HCT116 (cell line): ENCODE measurements around the gene DCAF15. TPM values are rescaled to one million over a fixed set of nuclear protein-coding genes. Genes with fewer than 3 reads are reported as not detected.

ENCODE experiments used
- ATAC-seq: fragments of 200-7000 bp; cut with Tn5 transposase; 2 replicates; pipeline ENCODE4 v1.9.1; 2020; ENCODE audit warnings: mild to moderate bottlenecking, moderate library complexity
- BruUV-seq: library from RNA; stranded (reverse); fragments of 400-500 nt; replicated peaks from 2 replicates; lab custom pipeline; 2021; lab: Mats Ljungman, UMichigan
- CTCF ChIA-PET: fragments of 300-600 bp; sonication (Branson Sonifier 250); formaldehyde crosslinking; loops from one replicate; lab custom pipeline; 2021; ENCODE audit warnings: antibody characterized with exemption; lab: Charles Lee
- POLR2A ChIA-PET: fragments of 300-600, 350-600 bp; sonication (Branson Sonifier 250); formaldehyde crosslinking; loops from one replicate; lab custom pipeline; 2021; ENCODE audit warnings: antibody characterized with exemption; lab: Charles Lee
- RAD21 ChIA-PET, 2 experiments: fragments of 300-600 bp; sonication (Branson Sonifier 250); formaldehyde crosslinking; loops; one replicate each; lab custom pipeline; 2023; ENCODE audit warnings: low total read pairs in 2 of 2; ENCODE audit not compliant: uncharacterized antibody in 2 of 2, unreplicated experiment in 2 of 2, low non-redundant PET in 1 of 2; lab: Charles Lee
- DNase-seq: peaks from one replicate; pipeline ENCODE4 v3.0.0-alpha.2; 2010; ENCODE audit warnings: low read depth, low spot score
- H2AFZ ChIP-seq: fragments of 200-600 bp; shearing (Covaris generic), sonication (generic); 2 replicates; pipeline ENCODE4 v1.6.1; 2017; ENCODE audit warnings: low read depth, mixed run types, mixed read lengths, antibody characterized with exemption, low read length; ENCODE audit not compliant: poor library complexity, severe bottlenecking
- H3K27ac ChIP-seq: 2 replicates; pipeline ENCODE4 v1.5.1; 2012; ENCODE audit warnings: low read depth, low read length
- H3K27me3 ChIP-seq: fragments of 200-600 bp; sonication (generic); 2 replicates; pipeline ENCODE4 v1.6.1; 2016; ENCODE audit warnings: mixed run types, low read length, mixed read lengths; ENCODE audit not compliant: insufficient read depth
- H3K36me3 ChIP-seq, 2 experiments: fragments of 200-500 bp in 1 of 2; fragments of 200-600 bp in 1 of 2; sonication (Bioruptor generic) in 1 of 2; sonication (generic) in 1 of 2; 2 replicates each; pipeline versions ENCODE4 v1.5.1 to v1.6.1; 2014 to 2016; ENCODE audit warnings: low read length in 2 of 2, inconsistent platforms in 1 of 2, mixed read lengths in 1 of 2, mixed run types in 1 of 2; ENCODE audit not compliant: insufficient read depth in 2 of 2, control insufficient read depth in 1 of 2
- H3K4me1 ChIP-seq, 2 experiments: fragments of 200-600 bp in 1 of 2; sonication (generic) in 1 of 2; 2 replicates each; pipeline versions ENCODE4 v1.5.1 to v1.6.1; 2012 to 2017; ENCODE audit warnings: low read length in 2 of 2, inconsistent platforms in 1 of 2, mild to moderate bottlenecking in 1 of 2, mixed read lengths in 1 of 2, mixed run types in 1 of 2, moderate library complexity in 1 of 2; ENCODE audit not compliant: insufficient read depth in 2 of 2, control insufficient read depth in 1 of 2
- H3K4me2 ChIP-seq: fragments of 200-600 bp; sonication (generic); 2 replicates; pipeline ENCODE4 v1.6.1; 2017; ENCODE audit warnings: mixed run types, low read length, mixed read lengths
- H3K4me3 ChIP-seq, 2 experiments: fragments of 200-600 bp in 1 of 2; sonication (generic) in 1 of 2; replicated peaks in 1 of 2; 2 replicates each; pipeline ENCODE4 v1.5.1; 2011 to 2016; ENCODE audit warnings: low read length in 2 of 2, control low read depth in 1 of 2, low read depth in 1 of 2, mild to moderate bottlenecking in 1 of 2, mixed read lengths in 1 of 2, mixed run types in 1 of 2
- H3K79me2 ChIP-seq: fragments of 200-600 bp; sonication (generic); 2 replicates; pipeline ENCODE4 v1.6.1; 2017; ENCODE audit warnings: mild to moderate bottlenecking, mixed run types, low read length, moderate library complexity, mixed read lengths; ENCODE audit not compliant: insufficient read depth
- H3K9ac ChIP-seq: fragments of 200-600 bp; sonication (generic); 2 replicates; pipeline ENCODE4 v1.6.1; 2016; ENCODE audit warnings: low read length, mixed read lengths
- H3K9me2 ChIP-seq: fragments of 200-600 bp; sonication (generic), shearing (Covaris generic); 2 replicates; pipeline ENCODE4 v1.6.1; 2017; ENCODE audit warnings: mixed run types, mild to moderate bottlenecking, moderate library complexity; ENCODE audit not compliant: insufficient read depth
- H3K9me3 ChIP-seq, 2 experiments: fragments of 200-500 bp in 1 of 2; fragments of 200-600 bp in 1 of 2; sonication (Bioruptor generic) in 1 of 2; sonication (generic) in 1 of 2; 2 replicates each; pipeline ENCODE4 v1.6.1; 2014 to 2017; ENCODE audit warnings: low read length in 2 of 2, mixed read lengths in 2 of 2, inconsistent platforms in 1 of 2, low read depth in 1 of 2, mild to moderate bottlenecking in 1 of 2, mixed run types in 1 of 2, moderate library complexity in 1 of 2; ENCODE audit not compliant: control insufficient read depth in 1 of 2, insufficient read depth in 1 of 2
- H4K20me1 ChIP-seq: fragments of 200-600 bp; sonication (generic), shearing (Covaris generic); 2 replicates; pipeline ENCODE4 v1.6.1; 2017; ENCODE audit warnings: mixed run types, mild to moderate bottlenecking, moderate library complexity; ENCODE audit not compliant: insufficient read depth
- CBX3 ChIP-seq: IDR thresholded peaks from 2 replicates; pipeline ENCODE4 v1.6.1; 2012; ENCODE audit warnings: low read depth
- EGR1 ChIP-seq: IDR thresholded peaks from 2 replicates; pipeline ENCODE4 v1.6.1; 2012; ENCODE audit warnings: low read depth
- EZH2 ChIP-seq: fragments of 200-600 bp; sonication (generic); IDR thresholded peaks from 2 replicates; pipeline ENCODE4 v1.6.1; 2017; ENCODE audit warnings: antibody characterized with exemption, mixed run types
- EZH2phosphoT487 ChIP-seq: fragments of 200-600 bp; IDR thresholded peaks from 2 replicates; pipeline ENCODE4 v1.6.1; 2018; ENCODE audit warnings: antibody characterized with exemption, borderline replicate concordance
- SIN3A ChIP-seq: IDR thresholded peaks from 2 replicates; pipeline ENCODE4 v1.6.1; 2012; ENCODE audit warnings: low read depth
- SRF ChIP-seq: IDR thresholded peaks from 2 replicates; pipeline ENCODE4 v1.6.1; 2012; ENCODE audit warnings: low read depth
- YY1 ChIP-seq: IDR thresholded peaks from 2 replicates; pipeline ENCODE4 v1.6.1; 2011; ENCODE audit warnings: low read length, low read depth, moderate library complexity, mild to moderate bottlenecking; ENCODE audit not compliant: insufficient replicate concordance; ENCODE audit errors: extremely low read depth
- ZNF274 ChIP-seq: fragments of 200-500 bp; sonication (Bioruptor generic); IDR thresholded peaks from 2 replicates; pipeline ENCODE4 v1.6.1; 2014; ENCODE audit warnings: mild to moderate bottlenecking, low read depth, low read length, inconsistent platforms
- intact Hi-C: fragments of 100-400 bp; cut with micrococcal nuclease; formaldehyde crosslinking; loops from 2 replicates; pipeline ENCODE4 v1.10.0; 2022
- total RNA-seq: library from RNA; stranded (reverse); gene quantifications from one replicate; pipeline ENCODE4 v1.2.1, GENCODE V29; 2021; ENCODE audit not compliant: unreplicated experiment
- TF ChIP-seq, protein P1 (sequence below): IDR thresholded peaks from 2 replicates; pipeline ENCODE4 v1.6.1; 2012; ENCODE audit warnings: low read depth
- TF ChIP-seq, protein P2 (sequence below): IDR thresholded peaks from 2 replicates; pipeline ENCODE4 v1.6.1; 2012
- TF ChIP-seq, protein P3 (sequence below): IDR thresholded peaks from 2 replicates; pipeline ENCODE4 v1.6.1; 2011; ENCODE audit warnings: mild to moderate bottlenecking, low read length, moderate library complexity; ENCODE audit not compliant: insufficient replicate concordance; ENCODE audit errors: extremely low read depth

DCAF15 gene
- total RNA-seq, 1 experiment from 2014 or later: 46.2 TPM

GRCh38 chr19:13980340-13980739 lies 28.0 kb downstream of the DCAF15 start:
- Histone ChIP-seq H2AFZ (no peak overlapping the region), H3K9me3 (no peaks in the 10 kb centered on the region), H3K36me3 (no peaks in the 10 kb centered on the region; a peak in 1 of 4 replicates), H3K9me2 (no peaks in the 10 kb centered on the region), H4K20me1 (no peaks in the 10 kb centered on the region), H3K27me3 (no peaks in the 10 kb centered on the region), H3K4me1 (no peaks in the 10 kb centered on the region; a peak in 1 of 4 replicates), H3K9ac (no peak overlapping the region), H3K27ac (no peak overlapping the region), H3K4me3 (no peak overlapping the region), H3K79me2 (no peaks in the 10 kb centered on the region), H3K4me2 (no peak overlapping the region)
- RAD21 ChIA-PET: no interaction called here
- CTCF ChIA-PET: no interaction called here
- no peak for TF ChIP-seq EGR1
- TF ChIP-seq CBX3: no peak
- TF ChIP-seq SRF: no peak
- TF ChIP-seq ZNF274: no peak
- TF ChIP-seq EZH2: no peak
- no peak for TF ChIP-seq SIN3A
- no peak for TF ChIP-seq EZH2phosphoT487
- no peak for TF ChIP-seq YY1
- TF ChIP-seq, protein P1, sequence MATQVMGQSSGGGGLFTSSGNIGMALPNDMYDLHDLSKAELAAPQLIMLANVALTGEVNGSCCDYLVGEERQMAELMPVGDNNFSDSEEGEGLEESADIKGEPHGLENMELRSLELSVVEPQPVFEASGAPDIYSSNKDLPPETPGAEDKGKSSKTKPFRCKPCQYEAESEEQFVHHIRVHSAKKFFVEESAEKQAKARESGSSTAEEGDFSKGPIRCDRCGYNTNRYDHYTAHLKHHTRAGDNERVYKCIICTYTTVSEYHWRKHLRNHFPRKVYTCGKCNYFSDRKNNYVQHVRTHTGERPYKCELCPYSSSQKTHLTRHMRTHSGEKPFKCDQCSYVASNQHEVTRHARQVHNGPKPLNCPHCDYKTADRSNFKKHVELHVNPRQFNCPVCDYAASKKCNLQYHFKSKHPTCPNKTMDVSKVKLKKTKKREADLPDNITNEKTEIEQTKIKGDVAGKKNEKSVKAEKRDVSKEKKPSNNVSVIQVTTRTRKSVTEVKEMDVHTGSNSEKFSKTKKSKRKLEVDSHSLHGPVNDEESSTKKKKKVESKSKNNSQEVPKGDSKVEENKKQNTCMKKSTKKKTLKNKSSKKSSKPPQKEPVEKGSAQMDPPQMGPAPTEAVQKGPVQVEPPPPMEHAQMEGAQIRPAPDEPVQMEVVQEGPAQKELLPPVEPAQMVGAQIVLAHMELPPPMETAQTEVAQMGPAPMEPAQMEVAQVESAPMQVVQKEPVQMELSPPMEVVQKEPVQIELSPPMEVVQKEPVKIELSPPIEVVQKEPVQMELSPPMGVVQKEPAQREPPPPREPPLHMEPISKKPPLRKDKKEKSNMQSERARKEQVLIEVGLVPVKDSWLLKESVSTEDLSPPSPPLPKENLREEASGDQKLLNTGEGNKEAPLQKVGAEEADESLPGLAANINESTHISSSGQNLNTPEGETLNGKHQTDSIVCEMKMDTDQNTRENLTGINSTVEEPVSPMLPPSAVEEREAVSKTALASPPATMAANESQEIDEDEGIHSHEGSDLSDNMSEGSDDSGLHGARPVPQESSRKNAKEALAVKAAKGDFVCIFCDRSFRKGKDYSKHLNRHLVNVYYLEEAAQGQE: no peak
- TF ChIP-seq, protein P2, sequence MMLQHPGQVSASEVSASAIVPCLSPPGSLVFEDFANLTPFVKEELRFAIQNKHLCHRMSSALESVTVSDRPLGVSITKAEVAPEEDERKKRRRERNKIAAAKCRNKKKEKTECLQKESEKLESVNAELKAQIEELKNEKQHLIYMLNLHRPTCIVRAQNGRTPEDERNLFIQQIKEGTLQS: no peak
- TF ChIP-seq, protein P3, sequence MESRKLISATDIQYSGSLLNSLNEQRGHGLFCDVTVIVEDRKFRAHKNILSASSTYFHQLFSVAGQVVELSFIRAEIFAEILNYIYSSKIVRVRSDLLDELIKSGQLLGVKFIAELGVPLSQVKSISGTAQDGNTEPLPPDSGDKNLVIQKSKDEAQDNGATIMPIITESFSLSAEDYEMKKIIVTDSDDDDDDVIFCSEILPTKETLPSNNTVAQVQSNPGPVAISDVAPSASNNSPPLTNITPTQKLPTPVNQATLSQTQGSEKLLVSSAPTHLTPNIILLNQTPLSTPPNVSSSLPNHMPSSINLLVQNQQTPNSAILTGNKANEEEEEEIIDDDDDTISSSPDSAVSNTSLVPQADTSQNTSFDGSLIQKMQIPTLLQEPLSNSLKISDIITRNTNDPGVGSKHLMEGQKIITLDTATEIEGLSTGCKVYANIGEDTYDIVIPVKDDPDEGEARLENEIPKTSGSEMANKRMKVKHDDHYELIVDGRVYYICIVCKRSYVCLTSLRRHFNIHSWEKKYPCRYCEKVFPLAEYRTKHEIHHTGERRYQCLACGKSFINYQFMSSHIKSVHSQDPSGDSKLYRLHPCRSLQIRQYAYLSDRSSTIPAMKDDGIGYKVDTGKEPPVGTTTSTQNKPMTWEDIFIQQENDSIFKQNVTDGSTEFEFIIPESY: no peak
- intact Hi-C loops: no loop called here
- no TSS peak for BruUV-seq
- DNase-seq (no peak), ATAC-seq (no peak)
- POLR2A ChIA-PET: no interaction called here
